Stimulated activated memory B cell treated with anti-CD40 and anti-IgM and Interleukin-4, amounts not matched to agents 10 μg/mL and 1 μg/mL and 100 μg/mL, for 72 hours (primary cell): ENCODE data around the gene CHRNG.
"Not testable (repeated sequence)": the region's sequence is repeated elsewhere in the genome, so short reads cannot be mapped to it uniquely, and the experiment has no call there.

Experiments used
- ATAC-seq: fragments of 150-1000 bp; cut with Tn5 transposase; 2 replicates; pipeline ENCODE4 v1.10.0; 2021
- H3K27ac Mint-ChIP-seq: one replicate; pipeline ENCODE4 v1.8.0; 2022; ENCODE audit warnings: mild to moderate bottlenecking, mixed read lengths
- H3K27me3 Mint-ChIP-seq: one replicate; pipeline ENCODE4 v1.8.0; 2022; ENCODE audit warnings: mixed read lengths
- H3K36me3 Mint-ChIP-seq: one replicate; pipeline ENCODE4 v1.8.0; 2022; ENCODE audit warnings: mixed read lengths
- H3K4me1 Mint-ChIP-seq: one replicate; pipeline ENCODE4 v1.8.0; 2022; ENCODE audit warnings: mixed read lengths
- H3K4me3 Mint-ChIP-seq: one replicate; pipeline ENCODE4 v1.8.0; 2022; ENCODE audit warnings: mild to moderate bottlenecking, moderate library complexity, mixed read lengths
- H3K9me3 Mint-ChIP-seq: one replicate; pipeline ENCODE4 v1.8.0; 2022; ENCODE audit warnings: mixed read lengths

Gene CHRNG

GRCh38 chr2:232530626-232531260 lies 8.7 kb upstream of the CHRNG start:
- H3K27me3 Mint-ChIP-seq, result peaks cover 91% of the 10 kb centered on the region
- no peaks in the 10 kb centered on the region for H3K4me1 Mint-ChIP-seq
- ATAC-seq, result no peak
- H3K36me3 Mint-ChIP-seq, result no peaks in the 10 kb centered on the region
- H3K9me3 Mint-ChIP-seq, result no peaks in the 10 kb centered on the region
- H3K4me3 Mint-ChIP-seq, result no peak overlapping the region
- no peak overlapping the region for H3K27ac Mint-ChIP-seq

GRCh38 chr2:232532419-232532818 lies 7.1 kb upstream of the CHRNG start:
- no peaks in the 10 kb centered on the region for H3K4me1 Mint-ChIP-seq
- no peak for ATAC-seq
- H3K4me3 Mint-ChIP-seq, result no peak overlapping the region
- H3K27ac Mint-ChIP-seq, result no peak overlapping the region
- no peaks in the 10 kb centered on the region for H3K36me3 Mint-ChIP-seq
- H3K27me3 Mint-ChIP-seq, result peaks cover 91% of the 10 kb centered on the region
- peaks cover 3% of the 10 kb centered on the region for H3K9me3 Mint-ChIP-seq

GRCh38 chr2:232532821-232533220 lies 6.7 kb upstream of the CHRNG start:
- not testable (repeated sequence) for H3K36me3 Mint-ChIP-seq, H3K4me3 Mint-ChIP-seq, H3K4me1 Mint-ChIP-seq, H3K9me3 Mint-ChIP-seq, H3K27ac Mint-ChIP-seq, ATAC-seq
- peaks cover 90% of the 10 kb centered on the region for H3K27me3 Mint-ChIP-seq

DNA sequence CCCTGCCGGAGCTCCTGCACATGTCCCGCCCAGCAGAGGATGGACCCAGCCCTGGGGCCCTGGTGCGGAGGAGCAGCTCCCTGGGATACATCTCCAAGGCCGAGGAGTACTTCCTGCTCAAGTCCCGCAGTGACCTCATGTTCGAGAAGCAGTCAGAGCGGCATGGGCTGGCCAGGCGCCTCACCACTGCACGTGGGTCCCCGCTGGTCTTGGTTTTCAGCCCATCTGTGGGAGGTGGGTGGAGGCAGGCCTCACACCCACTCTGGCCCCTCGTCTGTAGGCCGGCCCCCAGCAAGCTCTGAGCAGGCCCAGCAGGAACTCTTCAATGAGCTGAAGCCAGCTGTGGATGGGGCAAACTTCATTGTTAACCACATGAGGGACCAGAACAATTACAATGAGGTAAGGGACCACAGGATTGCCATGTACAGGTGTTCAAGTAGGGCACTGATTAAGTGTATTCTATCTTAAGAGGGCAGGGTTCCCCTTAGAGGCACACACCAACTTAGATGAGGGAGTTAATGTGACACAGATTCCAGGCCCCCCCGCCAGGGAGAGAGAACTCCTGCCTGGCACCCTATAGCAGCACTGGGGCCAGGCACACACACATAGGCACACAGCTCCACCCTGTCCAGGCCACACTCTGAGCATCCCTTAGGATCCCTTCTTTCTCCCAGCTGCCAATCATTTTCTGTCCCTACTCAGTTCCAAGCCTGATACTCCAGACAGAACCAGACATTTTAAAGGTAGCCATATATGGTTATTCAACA lies 5.4 kb upstream of the CHRNG start:
- Mint-ChIP-seq H3K27me3 (peaks cover 89% of the 10 kb centered on the region), H3K27ac (no peak overlapping the region), H3K4me3 (no peak overlapping the region), H3K4me1 (peaks cover 11% of the 10 kb centered on the region), H3K36me3 (no peaks in the 10 kb centered on the region), H3K9me3 (peaks cover 3% of the 10 kb centered on the region)
- no peak for ATAC-seq

DNA sequence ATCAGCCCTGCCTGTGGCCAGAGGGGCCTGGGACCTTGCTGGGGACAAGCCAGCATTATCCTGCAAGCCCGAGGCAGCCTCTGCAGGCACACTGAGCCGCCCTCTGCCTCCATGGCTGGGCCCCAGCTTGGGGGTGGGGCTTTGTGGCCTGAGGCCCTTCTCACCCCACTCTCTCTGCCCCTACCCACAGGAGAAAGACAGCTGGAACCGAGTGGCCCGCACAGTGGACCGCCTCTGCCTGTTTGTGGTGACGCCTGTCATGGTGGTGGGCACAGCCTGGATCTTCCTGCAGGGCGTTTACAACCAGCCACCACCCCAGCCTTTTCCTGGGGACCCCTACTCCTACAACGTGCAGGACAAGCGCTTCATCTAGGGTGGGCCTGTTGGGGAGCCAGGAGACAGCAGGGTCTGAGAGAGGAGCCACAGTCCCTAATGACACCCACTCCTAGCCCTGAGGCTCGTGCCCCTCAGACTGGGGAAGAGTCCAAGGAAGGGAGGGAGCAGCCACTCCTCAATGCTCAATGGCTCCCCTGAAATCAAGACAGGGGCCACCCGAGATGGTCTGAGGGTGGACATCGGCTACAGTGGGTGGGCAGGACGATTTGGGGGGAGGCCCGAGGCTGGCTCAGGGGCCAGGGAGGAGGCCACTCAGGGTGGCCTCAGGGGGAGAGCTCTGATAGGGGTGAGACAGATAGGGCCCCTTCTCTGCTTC lies 4.4 kb upstream of the CHRNG start:
- Mint-ChIP-seq H3K4me1 (peaks cover 14% of the 10 kb centered on the region), H3K27ac (no peak overlapping the region), H3K4me3 (no peak overlapping the region), H3K36me3 (no peaks in the 10 kb centered on the region), H3K9me3 (peaks cover 3% of the 10 kb centered on the region), H3K27me3 (peaks cover 83% of the 10 kb centered on the region)
- ATAC-seq, result no peak

DNA sequence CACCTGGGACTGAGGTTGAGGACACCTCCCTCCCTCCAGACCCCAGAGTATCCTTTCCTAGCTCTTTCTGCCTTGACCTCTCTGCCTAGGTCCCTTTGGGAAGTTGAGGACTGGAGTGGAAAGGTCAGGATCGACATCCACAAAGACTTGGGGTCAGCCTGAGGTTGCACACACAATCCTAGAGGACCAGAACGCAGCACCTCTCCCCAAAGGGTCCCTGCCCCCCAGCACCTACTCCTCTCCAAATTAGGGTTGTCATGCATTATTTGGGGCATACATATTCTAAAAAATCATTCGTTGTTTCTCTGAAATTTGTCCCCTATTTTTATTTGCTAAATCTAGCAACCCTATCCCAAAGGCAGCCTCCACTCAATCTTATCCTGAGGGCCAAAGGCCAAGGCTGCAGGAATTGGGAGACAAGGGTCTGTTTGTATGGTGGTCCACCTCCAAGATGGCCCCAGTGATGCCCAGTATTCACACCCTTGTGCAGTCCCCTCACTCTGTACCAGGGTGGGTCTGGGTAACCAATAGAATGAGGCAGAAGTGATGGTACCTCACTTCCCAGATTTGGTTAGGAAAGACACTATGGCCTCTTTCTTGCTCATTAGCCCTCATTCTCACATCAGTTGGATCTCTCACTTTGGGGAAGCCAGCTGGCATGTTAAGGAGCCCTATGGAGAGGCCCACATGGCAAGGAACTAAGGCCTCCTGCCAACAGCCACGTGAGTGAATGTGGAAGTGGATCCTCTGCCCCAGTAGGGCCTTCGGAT lies 3.5 kb upstream of the CHRNG start:
- Mint-ChIP-seq H3K36me3 (no peaks in the 10 kb centered on the region), H3K27me3 (peaks cover 75% of the 10 kb centered on the region), H3K4me3 (no peak overlapping the region), H3K27ac (no peak overlapping the region), H3K4me1 (peaks cover 21% of the 10 kb centered on the region), H3K9me3 (peaks cover 3% of the 10 kb centered on the region)
- no peak for ATAC-seq

- H3K4me3 Mint-ChIP-seq, result no peak overlapping the region
- peaks cover 29% of the 10 kb centered on the region for H3K4me1 Mint-ChIP-seq
- H3K27ac Mint-ChIP-seq, result no peak overlapping the region
- peaks cover 3% of the 10 kb centered on the region for H3K9me3 Mint-ChIP-seq
- no peak for ATAC-seq
- H3K36me3 Mint-ChIP-seq, result no peaks in the 10 kb centered on the region
- peaks cover 69% of the 10 kb centered on the region for H3K27me3 Mint-ChIP-seq
Measured at GRCh38 chr2:232537079-232537478, 2.4 kb upstream of the CHRNG start.

GRCh38 chr2:232537499-232537898 lies 2.0 kb upstream of the CHRNG start:
- ATAC-seq, result no peak
- Mint-ChIP-seq H3K27me3 (peaks cover 68% of the 10 kb centered on the region), H3K9me3 (peaks cover 3% of the 10 kb centered on the region), H3K27ac (no peak overlapping the region), H3K36me3 (no peaks in the 10 kb centered on the region), H3K4me3 (no peak overlapping the region), H3K4me1 (peaks cover 33% of the 10 kb centered on the region)

DNA sequence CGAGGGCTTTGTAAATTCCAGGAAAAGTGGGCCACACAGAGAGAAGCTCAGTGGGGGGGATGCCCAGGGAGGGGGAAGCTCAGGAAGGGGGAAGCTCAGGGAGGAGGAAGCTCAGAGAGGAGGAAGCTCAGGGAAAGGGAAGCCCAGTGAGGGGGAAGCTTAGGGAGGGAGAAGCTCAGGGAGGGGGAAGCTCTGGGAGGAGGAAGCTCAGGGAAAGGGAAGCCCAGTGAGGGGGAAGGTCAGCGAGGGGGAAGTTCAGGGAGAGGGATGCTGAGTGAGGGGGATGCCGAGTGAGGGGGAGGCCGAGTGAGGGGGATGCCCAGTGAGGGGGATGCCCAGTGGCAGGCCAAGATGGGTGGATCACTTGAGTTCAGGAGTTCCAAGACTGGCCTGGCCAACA lies 821 bp upstream of the CHRNG start:
- H3K4me1 Mint-ChIP-seq, result peaks cover 37% of the 10 kb centered on the region
- ATAC-seq, result no peak
- peaks cover 4% of the 10 kb centered on the region for H3K36me3 Mint-ChIP-seq
- H3K4me3 Mint-ChIP-seq, result no peak overlapping the region
- H3K27me3 Mint-ChIP-seq, result peaks cover 57% of the 10 kb centered on the region
- H3K27ac Mint-ChIP-seq, result no peak overlapping the region
- H3K9me3 Mint-ChIP-seq, result peaks cover 3% of the 10 kb centered on the region

DNA sequence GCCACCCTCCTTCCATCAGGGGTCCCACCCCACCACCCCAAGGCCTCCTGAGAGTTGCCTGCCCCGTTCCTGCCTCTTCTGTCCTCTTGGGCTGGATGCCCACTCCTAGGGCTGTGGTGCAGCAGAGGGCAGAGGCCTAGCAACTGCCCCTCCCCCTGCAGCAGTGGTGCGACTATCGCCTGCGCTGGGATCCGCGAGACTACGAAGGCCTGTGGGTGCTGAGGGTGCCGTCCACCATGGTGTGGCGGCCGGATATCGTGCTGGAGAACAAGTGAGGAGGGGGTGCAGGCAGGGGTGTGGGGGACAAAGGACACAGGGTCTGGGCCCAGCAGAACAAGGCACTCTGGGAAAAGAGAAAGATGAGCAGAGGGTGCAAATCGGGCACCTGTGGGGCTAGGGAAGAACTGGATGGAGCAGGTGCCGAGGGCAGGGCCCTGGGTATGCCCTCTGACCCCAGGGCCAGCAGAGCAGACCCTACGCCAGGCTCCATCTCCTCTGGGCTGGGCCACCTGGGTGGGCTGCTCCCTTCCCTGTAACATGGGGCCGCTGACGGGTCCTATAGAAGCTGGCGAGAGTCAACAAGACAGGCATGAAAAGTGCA lies 1.0 kb downstream of the CHRNG start:
- H3K4me1 Mint-ChIP-seq, result peaks cover 37% of the 10 kb centered on the region
- H3K9me3 Mint-ChIP-seq, result peaks cover 3% of the 10 kb centered on the region
- peaks cover 38% of the 10 kb centered on the region for H3K27me3 Mint-ChIP-seq
- H3K36me3 Mint-ChIP-seq, result peaks cover 15% of the 10 kb centered on the region
- no peak overlapping the region for H3K27ac Mint-ChIP-seq
- no peak for ATAC-seq
- H3K4me3 Mint-ChIP-seq, result no peak overlapping the region

DNA sequence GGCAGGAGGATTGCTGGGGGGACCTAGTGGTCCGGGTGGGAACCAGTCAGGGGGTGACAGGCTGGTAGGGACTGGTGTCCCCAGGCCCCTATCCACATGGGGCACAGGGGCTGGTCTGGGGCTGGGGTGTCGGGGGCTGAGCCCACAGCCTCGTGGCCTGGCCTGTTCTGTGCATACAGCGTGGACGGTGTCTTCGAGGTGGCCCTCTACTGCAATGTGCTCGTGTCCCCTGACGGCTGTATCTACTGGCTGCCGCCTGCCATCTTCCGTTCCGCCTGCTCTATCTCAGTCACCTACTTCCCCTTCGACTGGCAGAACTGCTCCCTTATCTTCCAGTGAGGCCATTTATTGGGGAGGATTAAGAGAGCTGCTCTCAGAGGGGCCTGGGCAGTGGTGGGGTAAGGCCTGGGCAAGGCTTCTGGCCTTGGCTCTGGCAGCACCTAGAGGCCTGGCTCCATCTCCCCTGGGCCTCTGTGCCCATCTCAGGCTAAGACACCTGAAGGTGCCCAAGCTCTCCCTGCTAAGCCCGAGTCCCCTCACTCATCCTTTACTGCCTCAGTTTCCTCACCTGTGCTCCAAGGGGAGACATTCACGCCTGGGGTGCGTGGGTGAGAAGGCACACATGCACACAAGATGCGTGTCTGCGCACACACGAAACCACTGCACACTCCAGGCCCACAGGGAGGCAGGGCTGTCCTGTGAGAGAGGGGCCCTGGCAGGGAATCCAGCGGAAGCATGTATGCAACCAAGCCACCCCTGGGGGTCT lies 1.9 kb downstream of the CHRNG start:
- peaks cover under 1% of the 10 kb centered on the region for H3K9me3 Mint-ChIP-seq
- peaks cover 18% of the 10 kb centered on the region for H3K36me3 Mint-ChIP-seq
- ATAC-seq, result peak; percentile 22
- H3K4me1 Mint-ChIP-seq, result peaks cover 38% of the 10 kb centered on the region
- peaks cover 29% of the 10 kb centered on the region for H3K27me3 Mint-ChIP-seq
- no peak overlapping the region for H3K4me3 Mint-ChIP-seq
- no peak overlapping the region for H3K27ac Mint-ChIP-seq

DNA sequence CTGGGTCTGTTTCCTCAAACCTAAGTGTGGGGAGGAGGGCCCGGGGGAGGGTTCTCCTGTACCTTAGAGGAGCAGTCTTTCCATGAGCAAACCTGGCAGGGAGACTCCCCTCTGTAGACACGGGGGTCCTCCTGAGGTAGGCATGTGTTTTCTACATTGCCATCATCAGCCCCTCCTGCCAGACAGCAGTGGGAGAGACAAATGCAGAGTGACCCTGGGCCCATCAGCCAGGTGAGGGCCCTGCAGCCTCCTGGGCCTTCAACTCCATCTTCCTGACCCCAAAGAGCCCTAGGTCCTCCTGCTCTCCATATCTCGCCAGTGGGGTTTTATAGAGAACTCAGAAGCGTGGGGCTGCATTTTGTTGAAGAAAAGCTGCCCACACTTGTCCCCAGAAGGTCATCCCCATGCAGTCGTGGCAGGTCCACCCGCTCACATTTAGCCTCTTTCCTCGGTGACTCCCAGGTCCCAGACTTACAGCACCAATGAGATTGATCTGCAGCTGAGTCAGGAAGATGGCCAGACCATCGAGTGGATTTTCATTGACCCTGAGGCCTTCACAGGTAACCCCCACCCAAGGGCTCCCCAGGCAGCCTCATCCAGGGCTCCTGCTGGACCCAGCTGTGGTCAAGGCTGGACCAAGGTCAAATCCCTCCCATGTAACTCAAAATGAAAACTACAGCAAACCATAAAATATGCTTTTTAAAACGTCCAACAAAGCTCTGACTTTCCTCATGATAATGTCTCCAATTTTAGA lies 2.6 kb downstream of the CHRNG start:
- Mint-ChIP-seq H3K36me3 (peaks cover 23% of the 10 kb centered on the region), H3K27ac (no peak overlapping the region), H3K4me1 (peaks cover 42% of the 10 kb centered on the region), H3K9me3 (no peaks in the 10 kb centered on the region), H3K4me3 (no peak overlapping the region), H3K27me3 (peaks cover 22% of the 10 kb centered on the region)
- no peak for ATAC-seq

DNA sequence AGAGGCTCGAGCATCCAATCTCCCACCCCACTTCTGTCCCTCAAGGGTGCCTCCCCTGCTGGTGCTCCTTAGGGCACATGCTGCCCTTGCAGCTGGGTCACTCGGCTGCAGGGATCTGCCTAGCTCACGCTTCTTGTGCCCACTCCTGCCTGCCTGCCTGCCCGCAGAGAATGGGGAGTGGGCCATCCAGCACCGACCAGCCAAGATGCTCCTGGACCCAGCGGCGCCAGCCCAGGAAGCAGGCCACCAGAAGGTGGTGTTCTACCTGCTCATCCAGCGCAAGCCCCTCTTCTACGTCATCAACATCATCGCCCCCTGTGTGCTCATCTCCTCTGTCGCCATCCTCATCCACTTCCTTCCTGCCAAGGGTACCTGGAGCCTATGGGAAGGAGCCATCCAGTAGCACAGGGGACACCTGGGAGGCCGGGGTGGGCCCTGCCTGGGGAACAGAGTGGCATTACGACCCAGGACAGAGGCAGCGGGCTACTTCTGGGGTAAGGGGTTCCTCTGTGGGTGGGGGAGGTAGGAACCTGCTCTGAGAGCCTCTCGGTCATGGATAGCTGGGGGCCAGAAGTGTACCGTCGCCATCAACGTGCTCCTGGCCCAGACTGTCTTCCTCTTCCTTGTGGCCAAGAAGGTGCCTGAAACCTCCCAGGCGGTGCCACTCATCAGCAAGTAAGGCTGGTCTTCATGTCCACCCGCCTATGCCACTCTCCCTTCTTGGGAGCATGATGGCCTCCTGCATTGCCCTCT lies 3.4 kb downstream of the CHRNG start:
- no peak overlapping the region for H3K27ac Mint-ChIP-seq
- H3K9me3 Mint-ChIP-seq, result no peaks in the 10 kb centered on the region
- no peak for ATAC-seq
- peaks cover 44% of the 10 kb centered on the region for H3K4me1 Mint-ChIP-seq
- H3K36me3 Mint-ChIP-seq, result peaks cover 23% of the 10 kb centered on the region
- peaks cover 16% of the 10 kb centered on the region for H3K27me3 Mint-ChIP-seq
- H3K4me3 Mint-ChIP-seq, result no peak overlapping the region
